OCI-LY3 (cell line): ENCODE data around the gene RNF168.
"Not testable (repeated sequence)": the region's sequence is repeated elsewhere in the genome, so short reads cannot be mapped to it uniquely, and the experiment has no call there.

Experiments
- EZH2phosphoT487 ChIP-seq: fragments of 200-600 bp; shearing (Covaris generic); IDR thresholded peaks from 2 replicates; pipeline ENCODE4 v1.6.1; 2018; ENCODE audit warnings: antibody characterized with exemption, mixed run types, low read depth
- TF ChIP-seq, protein P1 (sequence below): fragments of 200-600, 300-600 bp; sonication (generic); IDR thresholded peaks from 2 replicates; pipeline ENCODE4 v1.5.1; 2014; ENCODE audit warnings: antibody characterized with exemption, low read length, low read depth

GRCh38 chr3:196504077-196504398 lies 470 bp upstream of the RNF168 start:
- TF ChIP-seq, protein P1, sequence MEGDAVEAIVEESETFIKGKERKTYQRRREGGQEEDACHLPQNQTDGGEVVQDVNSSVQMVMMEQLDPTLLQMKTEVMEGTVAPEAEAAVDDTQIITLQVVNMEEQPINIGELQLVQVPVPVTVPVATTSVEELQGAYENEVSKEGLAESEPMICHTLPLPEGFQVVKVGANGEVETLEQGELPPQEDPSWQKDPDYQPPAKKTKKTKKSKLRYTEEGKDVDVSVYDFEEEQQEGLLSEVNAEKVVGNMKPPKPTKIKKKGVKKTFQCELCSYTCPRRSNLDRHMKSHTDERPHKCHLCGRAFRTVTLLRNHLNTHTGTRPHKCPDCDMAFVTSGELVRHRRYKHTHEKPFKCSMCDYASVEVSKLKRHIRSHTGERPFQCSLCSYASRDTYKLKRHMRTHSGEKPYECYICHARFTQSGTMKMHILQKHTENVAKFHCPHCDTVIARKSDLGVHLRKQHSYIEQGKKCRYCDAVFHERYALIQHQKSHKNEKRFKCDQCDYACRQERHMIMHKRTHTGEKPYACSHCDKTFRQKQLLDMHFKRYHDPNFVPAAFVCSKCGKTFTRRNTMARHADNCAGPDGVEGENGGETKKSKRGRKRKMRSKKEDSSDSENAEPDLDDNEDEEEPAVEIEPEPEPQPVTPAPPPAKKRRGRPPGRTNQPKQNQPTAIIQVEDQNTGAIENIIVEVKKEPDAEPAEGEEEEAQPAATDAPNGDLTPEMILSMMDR: not testable (repeated sequence)
- not testable (repeated sequence) for TF ChIP-seq EZH2phosphoT487
